ENCODE data around the gene CPTP. TPM values are rescaled to one million over a fixed set of nuclear protein-coding genes. Genes with fewer than 3 reads are reported as not detected.

The CPTP gene
- total RNA-seq, 2 experiments from 2014 or later: 9.9 to 11.4 TPM

DNA sequence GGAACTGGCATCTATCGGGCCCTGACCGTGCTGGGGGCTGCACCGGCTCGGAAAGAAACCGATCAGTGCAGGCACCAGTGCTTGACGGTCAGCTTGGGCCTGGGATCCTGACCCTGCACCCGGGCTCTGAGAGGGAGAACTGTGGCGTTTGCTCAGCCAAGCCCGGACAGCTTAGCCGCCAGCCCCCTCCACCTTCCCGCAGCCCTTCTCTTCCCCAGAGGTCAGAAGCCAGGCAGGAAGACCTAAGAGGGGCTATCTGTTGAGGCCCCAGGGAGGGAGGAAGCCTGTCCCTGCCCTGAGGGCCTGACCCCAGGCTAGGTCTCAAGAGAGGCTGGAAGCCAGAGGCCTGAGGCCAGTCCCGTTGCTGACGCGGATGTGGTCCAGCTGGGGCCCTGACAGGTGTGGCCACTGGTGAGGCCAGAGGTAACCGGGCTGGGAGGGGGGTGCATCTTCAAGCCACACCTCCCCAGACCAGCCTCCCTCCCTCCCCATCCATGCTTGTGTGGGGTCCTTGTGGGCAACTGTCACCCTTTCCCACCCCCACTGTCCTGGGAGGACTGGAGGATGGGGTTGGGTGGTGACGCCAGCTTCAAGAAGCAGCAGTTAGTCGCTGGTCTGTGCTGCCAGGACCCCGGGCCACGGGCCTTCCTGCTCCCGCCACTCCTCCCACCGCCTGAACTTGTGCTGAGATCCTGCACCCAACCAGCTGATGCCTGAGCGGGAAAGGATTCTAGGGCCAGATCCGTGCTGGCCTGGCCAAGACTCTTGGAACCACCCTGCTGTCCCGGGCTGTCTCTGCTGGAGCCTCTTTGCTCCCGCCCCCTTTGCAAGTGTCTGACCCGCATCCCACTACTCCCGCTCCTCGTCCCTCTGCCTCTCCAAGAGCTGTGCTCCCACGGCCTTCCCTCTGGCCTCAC lies 27.2 kb downstream of the CPTP start:
- H3K4me1 Mint-ChIP-seq: peaks cover 16% of the 10 kb centered on the region
- no peak for ATAC-seq
- no peaks in the 10 kb centered on the region for H3K36me3 Mint-ChIP-seq (ENCODE audit: low read depth)
- intact Hi-C loops (cut with DNase I, micrococcal nuclease): no loop called here
- DNase-seq: no peak
- CTCF ChIA-PET: interaction anchor here (0.9 to 1.6 kb wide), 2 partner anchors 14 to 20 kb away, joined by 3 to 4 read pairs; no protein-coding TSS in a partner anchor
- peaks cover 11% of the 10 kb centered on the region for H3K27me3 Mint-ChIP-seq
- H3K27ac Mint-ChIP-seq: no peak overlapping the region
- peak overlapping the region; percentile 51 for H3K4me3 Mint-ChIP-seq
- POLR2A ChIA-PET: no interaction called here
- H3K9me3 Mint-ChIP-seq (ENCODE audit: low read depth): no peaks in the 10 kb centered on the region

DNA sequence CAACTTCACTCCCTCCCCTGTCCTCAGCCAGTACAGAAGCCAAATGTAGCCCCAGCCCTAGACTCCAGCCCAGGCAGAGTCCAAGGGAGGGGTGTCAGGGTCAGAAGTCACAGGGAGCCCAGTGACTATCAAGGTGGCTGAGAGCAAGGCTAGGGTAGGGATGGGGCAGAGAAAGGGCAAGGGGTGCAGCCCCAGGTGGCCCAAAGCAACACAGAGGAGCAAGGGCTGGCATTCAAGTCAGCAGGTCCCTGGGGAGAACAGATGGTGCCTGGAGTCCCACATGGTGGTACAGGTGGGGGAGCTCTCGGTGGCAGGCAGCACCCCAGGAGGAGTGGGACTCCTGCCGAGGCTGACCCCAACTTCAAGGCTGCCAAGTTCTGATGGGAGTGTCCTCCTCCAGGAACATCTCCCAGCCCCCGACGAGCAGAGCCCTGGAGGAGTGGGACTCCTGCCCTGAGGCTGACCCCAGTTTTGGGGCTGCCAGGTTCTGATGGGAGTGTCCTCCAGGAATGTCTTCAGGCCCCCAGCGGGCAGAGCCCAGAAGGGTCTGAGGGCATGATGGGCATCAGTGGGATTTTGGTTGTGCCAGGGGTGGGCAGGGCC lies 28.3 kb downstream of the CPTP start:
- Mint-ChIP-seq H3K4me1 (peaks cover 6% of the 10 kb centered on the region), H3K4me3 (no peak overlapping the region), H3K9me3 (ENCODE audit: low read depth) (no peaks in the 10 kb centered on the region), H3K36me3 (ENCODE audit: low read depth) (no peaks in the 10 kb centered on the region), H3K27me3 (peaks cover 14% of the 10 kb centered on the region), H3K27ac (no peak overlapping the region)
- no peak for DNase-seq
- intact Hi-C loops (cut with DNase I, micrococcal nuclease): no loop called here
- ChIA-PET POLR2A (no interaction called here), CTCF (interaction anchor here (1.6 kb wide), 1 partner anchor 18 kb away, joined by 4 read pairs; no protein-coding TSS in a partner anchor)
- ATAC-seq: no peak

DNA sequence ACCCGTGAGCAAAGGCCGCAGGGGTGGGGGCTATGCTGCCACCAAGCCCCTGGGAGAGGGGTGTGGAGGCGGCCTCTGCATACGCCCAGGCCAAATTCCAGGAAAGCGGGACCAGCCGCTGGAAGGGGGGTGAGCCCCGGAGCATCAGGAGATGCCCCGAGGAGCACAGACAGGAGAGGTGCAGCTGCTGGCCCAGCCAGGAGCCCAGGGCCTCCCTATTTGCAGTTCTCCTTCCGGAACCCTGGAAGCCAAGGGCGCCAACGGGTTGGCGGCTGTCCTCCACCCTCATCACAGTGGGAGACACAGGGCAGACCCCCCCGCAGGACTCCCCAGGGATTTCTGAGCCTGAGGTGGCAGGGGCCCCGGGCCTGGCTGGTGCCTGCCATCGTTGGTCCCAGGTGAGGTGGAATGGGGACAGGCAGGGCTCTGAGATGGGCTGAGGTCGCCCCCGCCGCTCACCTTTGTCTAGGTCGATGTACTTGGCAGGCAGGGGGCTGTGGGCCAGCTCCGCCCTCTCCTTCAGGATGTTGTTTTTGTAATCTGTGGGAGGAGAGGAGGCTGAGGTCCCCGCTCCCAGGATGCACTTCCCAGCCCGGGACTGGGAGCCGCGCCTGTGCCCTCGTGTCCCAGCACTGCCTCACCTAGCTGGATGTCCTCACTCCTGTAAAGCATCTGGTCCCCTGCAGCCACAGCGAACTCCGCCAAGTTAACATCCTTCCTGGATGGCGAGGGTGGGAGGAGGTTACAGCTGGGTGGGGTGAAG lies 29.0 kb downstream of the CPTP start:
- Mint-ChIP-seq H3K27ac (no peak overlapping the region), H3K4me3 (no peak overlapping the region), H3K4me1 (peaks cover 6% of the 10 kb centered on the region), H3K36me3 (ENCODE audit: low read depth) (no peaks in the 10 kb centered on the region), H3K27me3 (peaks cover 14% of the 10 kb centered on the region), H3K9me3 (ENCODE audit: low read depth) (no peaks in the 10 kb centered on the region)
- ChIA-PET POLR2A (no interaction called here), CTCF (interaction anchor here (0.8 kb wide), 1 partner anchor 232 kb away, joined by 3 read pairs; no protein-coding TSS in a partner anchor)
- DNase-seq: no peak
- intact Hi-C loops (cut with DNase I, micrococcal nuclease): no loop called here
- ATAC-seq: no peak

DNA sequence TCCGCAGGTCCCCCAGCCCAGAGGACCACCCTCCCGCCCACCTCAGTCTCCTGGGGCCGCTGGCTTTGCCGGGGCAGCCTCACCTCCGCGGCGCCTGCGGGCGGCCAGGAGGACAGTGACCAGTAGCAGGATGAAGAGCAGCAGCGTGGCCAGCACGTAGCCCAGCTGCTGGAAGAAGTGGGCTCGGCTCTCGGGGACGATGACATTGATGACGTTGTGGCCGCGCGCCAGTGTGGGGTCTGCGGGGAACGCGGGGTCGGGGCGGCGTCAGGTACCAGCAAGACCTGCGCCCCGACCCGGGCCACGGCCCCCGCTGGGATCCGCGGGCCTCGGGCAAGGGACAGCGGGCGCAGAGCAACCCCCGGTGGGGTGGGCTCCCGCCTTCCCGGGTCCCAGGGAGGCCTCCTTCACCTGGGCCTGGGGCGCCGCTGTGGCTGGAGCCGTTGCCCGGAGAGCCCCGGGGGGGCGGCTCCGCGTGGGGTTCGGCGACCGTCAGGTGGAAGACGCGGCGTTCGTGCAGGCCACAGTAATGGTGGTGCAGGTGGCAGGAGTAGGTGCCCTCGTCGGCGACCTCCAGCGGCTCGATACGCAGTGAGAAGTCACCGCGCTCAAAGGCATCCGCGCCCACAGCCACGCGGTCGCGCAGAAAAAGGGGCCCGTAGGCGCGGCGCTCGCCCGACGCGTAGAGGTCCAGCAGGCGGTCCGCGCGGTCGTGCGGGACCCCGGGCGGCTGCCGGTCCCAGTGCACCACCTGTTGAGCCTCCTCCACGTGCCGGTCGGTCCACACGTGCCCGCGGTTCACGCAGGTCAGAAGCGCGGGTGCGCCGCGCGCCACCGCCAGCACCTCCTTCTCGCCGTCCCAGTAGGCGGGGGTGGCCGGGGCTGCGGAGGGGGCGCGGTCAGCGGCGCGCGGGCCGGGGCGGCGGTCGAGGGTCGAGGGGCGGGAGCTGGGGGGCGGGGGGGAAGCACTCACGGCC lies 30.0 kb downstream of the CPTP start:
- ChIA-PET POLR2A (no interaction called here), CTCF (no interaction called here)
- Mint-ChIP-seq H3K27me3 (peaks cover 14% of the 10 kb centered on the region), H3K4me3 (no peak overlapping the region), H3K9me3 (ENCODE audit: low read depth) (no peaks in the 10 kb centered on the region), H3K4me1 (peaks cover 13% of the 10 kb centered on the region), H3K36me3 (ENCODE audit: low read depth) (no peaks in the 10 kb centered on the region), H3K27ac (no peak overlapping the region)
- intact Hi-C loops (cut with DNase I, micrococcal nuclease): no loop called here
- ATAC-seq (no peak), DNase-seq (no peak)

DNA sequence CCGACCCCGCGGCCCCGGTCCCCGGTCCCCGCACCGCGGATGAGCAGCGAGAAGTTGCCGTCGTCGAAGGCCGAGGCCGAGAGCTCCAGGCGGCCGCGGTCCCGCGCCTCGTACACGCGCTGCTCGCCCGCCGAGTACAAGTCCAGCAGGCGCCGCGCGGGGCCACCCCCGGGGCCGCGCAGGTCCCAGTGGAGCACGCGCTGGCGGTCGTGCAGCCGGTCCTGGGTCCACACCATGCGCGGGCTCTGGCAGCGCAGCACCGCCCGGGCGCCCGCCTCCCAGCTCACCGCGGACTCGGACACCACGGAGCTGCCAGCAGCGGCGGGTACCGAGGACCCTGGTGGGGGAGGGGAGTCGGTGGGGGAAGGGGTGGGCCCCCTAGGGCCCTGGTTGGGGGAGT lies 30.8 kb downstream of the CPTP start:
- POLR2A ChIA-PET: no interaction called here
- CTCF ChIA-PET: no interaction called here
- Mint-ChIP-seq H3K4me3 (no peak overlapping the region), H3K27me3 (peaks cover 14% of the 10 kb centered on the region), H3K4me1 (peaks cover 15% of the 10 kb centered on the region), H3K27ac (no peak overlapping the region), H3K36me3 (ENCODE audit: low read depth) (no peaks in the 10 kb centered on the region), H3K9me3 (ENCODE audit: low read depth) (no peaks in the 10 kb centered on the region)
- ATAC-seq (peak; percentile 11), DNase-seq (peak; percentile 46)
- intact Hi-C loops (cut with DNase I, micrococcal nuclease): no loop called here

DNA sequence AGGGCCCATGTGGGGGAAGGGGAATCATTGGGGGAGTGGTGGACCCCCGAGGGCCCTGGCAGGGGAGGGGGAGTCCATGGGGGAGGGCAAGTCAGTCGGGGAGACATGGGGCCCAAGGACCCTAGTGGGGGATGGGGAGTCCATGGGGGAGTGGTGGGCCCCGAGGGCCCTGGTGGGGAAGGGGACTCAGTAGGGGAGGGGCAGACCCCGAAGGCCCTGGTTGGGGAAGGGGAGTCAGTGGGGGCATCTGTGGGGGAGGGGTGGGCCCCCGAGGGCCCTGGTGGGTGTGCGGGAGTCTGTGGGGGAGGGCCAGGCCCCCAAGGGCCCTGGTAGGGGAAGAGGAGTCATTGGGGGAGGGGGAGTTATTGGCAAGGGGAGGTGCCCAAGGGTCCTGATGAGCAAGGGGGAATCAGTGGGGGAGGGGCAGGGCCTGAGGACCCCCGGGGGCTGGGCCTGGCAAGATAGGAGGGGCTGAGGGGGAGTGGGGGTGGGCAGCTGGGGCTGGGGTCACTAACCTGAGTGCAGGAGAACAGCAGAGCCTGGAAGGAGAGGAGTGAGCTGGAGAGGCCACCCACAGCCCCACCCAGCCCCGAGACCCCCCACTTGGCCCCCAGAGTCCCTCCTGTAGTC lies 31.7 kb downstream of the CPTP start:
- Mint-ChIP-seq H3K27ac (no peak overlapping the region), H3K9me3 (ENCODE audit: low read depth) (no peaks in the 10 kb centered on the region), H3K27me3 (peaks cover 18% of the 10 kb centered on the region), H3K4me3 (no peak overlapping the region), H3K4me1 (peaks cover 15% of the 10 kb centered on the region), H3K36me3 (ENCODE audit: low read depth) (no peaks in the 10 kb centered on the region)
- ATAC-seq (no peak), DNase-seq (no peak)
- POLR2A ChIA-PET: no interaction called here
- intact Hi-C loops (cut with DNase I, micrococcal nuclease): no loop called here
- CTCF ChIA-PET: no interaction called here

DNA sequence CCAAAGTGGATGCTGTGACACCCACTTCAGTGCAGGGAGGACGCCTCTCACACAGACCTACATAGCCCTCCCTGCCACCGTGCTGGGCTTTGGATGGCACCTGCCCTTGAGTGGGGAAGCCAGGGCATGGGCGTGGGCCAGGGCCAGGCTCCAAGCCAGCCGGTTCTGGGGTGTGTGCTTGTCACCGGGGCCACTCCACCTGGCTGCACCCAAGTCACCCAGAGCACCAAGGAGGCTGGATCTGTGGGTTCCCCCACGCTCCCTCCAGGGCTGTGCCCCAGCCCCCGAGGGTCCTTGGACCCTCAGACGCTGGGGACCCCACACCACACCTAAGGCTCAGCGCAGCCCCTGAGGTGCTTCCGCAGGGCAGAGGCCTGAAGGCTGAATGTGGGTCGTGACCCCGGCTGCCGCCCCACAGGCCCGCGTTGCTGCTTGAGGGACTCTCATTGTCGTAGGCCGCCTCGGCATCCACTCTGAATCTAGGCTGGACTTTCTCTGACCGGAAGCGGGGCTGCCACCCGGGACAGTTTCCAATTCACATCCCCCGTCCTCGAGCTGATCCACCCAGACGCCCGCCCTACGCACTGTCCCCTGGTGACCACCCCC lies 32.3 kb downstream of the CPTP start:
- peaks cover 18% of the 10 kb centered on the region for H3K27me3 Mint-ChIP-seq
- H3K4me3 Mint-ChIP-seq: no peak overlapping the region
- intact Hi-C loops (cut with DNase I, micrococcal nuclease): no loop called here
- H3K36me3 Mint-ChIP-seq (ENCODE audit: low read depth): no peaks in the 10 kb centered on the region
- peaks cover 15% of the 10 kb centered on the region for H3K4me1 Mint-ChIP-seq
- CTCF ChIA-PET: no interaction called here
- no peaks in the 10 kb centered on the region for H3K9me3 Mint-ChIP-seq (ENCODE audit: low read depth)
- POLR2A ChIA-PET: interaction anchor here (0.6 kb wide), 1 partner anchor 42 kb away, joined by 3 read pairs; the partner anchor contains the start of gene CCNL2
- H3K27ac Mint-ChIP-seq: no peak overlapping the region
- ATAC-seq: no peak
- no peak for DNase-seq

DNA sequence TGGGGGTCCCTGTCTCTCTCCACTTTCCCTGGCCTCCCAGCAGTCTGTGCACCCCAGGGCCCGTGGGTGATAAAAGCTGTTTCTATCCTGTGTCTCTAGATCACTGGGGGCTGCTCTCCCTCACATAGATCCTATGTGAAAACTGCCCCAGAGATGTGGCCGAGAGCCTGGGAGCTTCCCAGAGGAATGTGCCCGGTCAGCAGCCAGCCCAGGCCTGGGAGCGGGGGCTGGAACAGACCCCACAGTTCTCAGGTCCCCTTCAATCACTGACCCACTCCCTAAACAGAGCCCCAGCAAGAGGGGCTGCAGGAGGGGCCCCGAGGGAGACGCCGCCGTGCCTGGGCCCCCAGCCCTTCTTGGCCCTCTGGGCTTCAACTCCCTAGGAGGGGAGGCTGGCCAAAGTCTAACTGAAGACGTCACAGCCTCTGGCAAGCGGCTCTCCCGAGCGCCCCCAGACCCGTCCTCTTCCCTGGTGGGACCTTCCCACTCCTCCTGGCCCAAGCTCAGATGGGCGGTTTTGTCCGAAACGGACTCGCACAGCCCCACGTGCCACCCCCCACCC lies 33.4 kb downstream of the CPTP start:
- ChIA-PET CTCF (interaction anchor here (0.6 kb wide), 1 partner anchor 431 kb away, joined by 4 read pairs; no protein-coding TSS in a partner anchor), POLR2A (no interaction called here)
- DNase-seq: no peak
- H3K4me1 Mint-ChIP-seq: peaks cover 12% of the 10 kb centered on the region
- intact Hi-C loops (cut with DNase I, micrococcal nuclease): no loop called here
- no peaks in the 10 kb centered on the region for H3K36me3 Mint-ChIP-seq (ENCODE audit: low read depth)
- H3K4me3 Mint-ChIP-seq: no peak overlapping the region
- no peak for ATAC-seq
- H3K27me3 Mint-ChIP-seq: peaks cover 10% of the 10 kb centered on the region
- H3K27ac Mint-ChIP-seq: no peak overlapping the region
- no peaks in the 10 kb centered on the region for H3K9me3 Mint-ChIP-seq (ENCODE audit: low read depth)

DNA sequence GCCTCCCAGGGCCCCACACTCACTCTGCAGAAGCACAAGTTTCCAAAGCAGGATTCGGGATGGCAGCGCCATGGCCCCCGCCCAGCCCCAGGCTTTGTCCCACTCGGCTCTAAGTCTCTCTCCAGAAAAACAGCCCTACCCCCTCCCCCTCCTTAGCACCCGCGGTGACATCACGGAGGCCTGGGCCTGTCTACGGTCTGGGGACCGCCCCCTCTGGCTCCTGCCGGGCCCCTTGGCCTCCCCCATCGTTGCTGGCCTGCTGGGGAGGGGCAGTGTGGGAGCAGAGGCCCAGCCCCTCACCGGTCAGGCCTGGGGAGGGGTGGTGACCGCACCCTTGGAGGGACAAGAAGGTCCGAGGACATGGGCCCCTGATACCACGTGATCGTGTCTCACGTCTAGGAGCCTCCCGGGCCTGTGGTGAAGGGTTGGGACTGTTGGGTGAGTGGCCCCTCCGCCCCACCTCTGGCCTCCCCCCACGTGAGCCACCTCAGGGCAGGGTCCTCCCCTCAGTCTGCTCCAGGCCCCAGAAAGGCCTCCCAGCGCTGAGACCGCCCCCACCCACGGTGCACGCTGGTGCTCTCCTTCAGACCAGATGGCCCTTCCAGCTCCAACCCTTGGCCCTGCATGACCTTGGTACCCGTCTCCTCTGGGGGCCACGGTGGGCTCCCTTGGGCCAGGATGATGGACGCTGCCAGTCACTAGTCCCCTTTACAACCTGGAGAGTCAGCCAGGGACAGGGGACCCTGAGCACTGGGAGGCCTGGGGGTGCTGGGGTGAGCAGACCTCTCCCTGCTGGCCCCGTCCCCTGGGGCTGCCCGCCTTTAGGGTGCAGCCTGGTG lies 34.0 kb downstream of the CPTP start, which contains the start of gene MXRA8:
TSS of gene MXRA8 (minus strand) at position 123 of the 839 bp plus-strand sequence. CDS start at position 72, 51 bp downstream.
- Mint-ChIP-seq H3K27ac (no peak within 1 kb of the TSS), H3K36me3 (ENCODE audit: low read depth) (no peaks in the 10 kb centered on the region), H3K27me3 (peaks cover 10% of the 10 kb centered on the region), H3K4me3 (no peak within 1 kb of the TSS), H3K4me1 (peaks cover 12% of the 10 kb centered on the region), H3K9me3 (ENCODE audit: low read depth) (no peaks in the 10 kb centered on the region)
- intact Hi-C loops (cut with DNase I, micrococcal nuclease): no loop called here
- ChIA-PET POLR2A (interaction anchor here (0.5 kb wide), 1 partner anchor 38 kb away, joined by 3 read pairs; no protein-coding TSS in a partner anchor), CTCF (interaction anchor here (0.6 kb wide), 1 partner anchor 17 kb away, joined by 3 read pairs; the partner anchor contains the start of gene AURKAIP1)
- DNase-seq (peak; percentile 59), ATAC-seq (peak; percentile 48)

Data from activated CD4-positive, alpha-beta T cell treated with anti-CD3 and anti-CD28 coated beads for 36 hours (primary cell).